ENCODE results near the gene ADAMTS20. TPM values are rescaled to one million over a fixed set of nuclear protein-coding genes. Genes with fewer than 3 reads are reported as not detected.

The ADAMTS20 gene
- total RNA-seq, 1 donor from 2014 or later: not detected

- Mint-ChIP-seq H3K27ac (no peak overlapping the region), H3K9me3 (peaks cover 4% of the 10 kb centered on the region), H3K4me1 (ENCODE audit: low read depth) (peaks cover 8% of the 10 kb centered on the region), H3K27me3 (ENCODE audit: insufficient read depth) (no peaks in the 10 kb centered on the region), H3K4me3 (no peak overlapping the region), H3K36me3 (ENCODE audit: low read depth) (no peaks in the 10 kb centered on the region)
- DNase-seq (ENCODE audit: low spot score): no peak
- intact Hi-C loops (cut with micrococcal nuclease): loop anchor here (5.0 kb wide), 1 partner anchor 857 kb away; no protein-coding TSS in a partner anchor
Observed at GRCh38 chr12:43338848-43339526, 213.0 kb downstream of the ADAMTS20 start.

DNA sequence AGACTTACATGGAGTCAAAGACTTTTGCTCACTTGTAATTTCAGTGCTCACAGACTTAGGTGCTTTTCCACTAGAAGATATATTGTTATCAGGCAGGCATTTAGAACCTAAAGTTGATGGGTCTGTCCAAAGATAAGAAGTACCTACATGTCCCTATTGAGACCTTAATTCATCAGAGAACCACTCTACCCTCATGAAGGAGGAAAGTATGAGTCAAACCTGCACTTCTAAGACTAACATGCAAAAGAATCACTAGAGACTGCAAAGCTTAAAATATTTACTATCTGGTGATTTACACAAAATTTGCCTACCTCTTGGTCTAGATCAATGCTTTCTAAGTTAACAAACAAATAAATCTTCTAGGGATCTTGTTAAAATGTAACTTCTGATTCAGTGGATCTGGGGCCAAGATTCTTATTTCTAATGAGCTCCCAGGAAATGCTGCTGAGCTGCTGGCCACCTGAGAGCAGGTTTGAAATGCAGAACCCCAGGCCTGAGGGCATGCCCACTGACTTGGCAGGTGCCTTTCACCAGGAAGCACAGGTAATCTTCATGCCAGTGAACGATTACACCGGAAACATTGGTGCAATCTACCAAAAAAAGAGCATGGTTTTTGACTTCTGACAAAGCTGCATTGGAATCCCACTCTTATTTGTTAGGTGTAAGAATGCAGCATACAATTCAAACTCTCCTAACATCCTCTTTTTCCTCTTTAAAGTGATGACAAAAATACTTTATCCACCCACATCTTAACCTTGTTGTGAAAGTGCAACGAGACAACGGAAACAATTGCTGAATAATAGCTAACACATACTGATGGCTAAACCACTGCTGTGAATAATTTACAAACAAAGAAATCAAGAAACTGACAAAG is 214.2 kb downstream of the ADAMTS20 start:
- Mint-ChIP-seq H3K4me3 (no peak overlapping the region), H3K9me3 (no peaks in the 10 kb centered on the region), H3K27ac (no peak overlapping the region), H3K36me3 (ENCODE audit: low read depth) (no peaks in the 10 kb centered on the region), H3K4me1 (ENCODE audit: low read depth) (peaks cover 8% of the 10 kb centered on the region), H3K27me3 (ENCODE audit: insufficient read depth) (no peaks in the 10 kb centered on the region)
- DNase-seq (ENCODE audit: low spot score): no peak
- intact Hi-C loops (cut with micrococcal nuclease): loop anchor here (5.0 kb wide), 1 partner anchor 856 kb away; no protein-coding TSS in a partner anchor

GRCh38 chr12:43336962-43337555 is 214.9 kb downstream of the ADAMTS20 start:
- no peak for DNase-seq (ENCODE audit: low spot score)
- intact Hi-C loops (cut with micrococcal nuclease): loop anchor here (5.0 kb wide), 1 partner anchor 855 kb away; no protein-coding TSS in a partner anchor
- H3K4me3 Mint-ChIP-seq: no peak overlapping the region
- no peak overlapping the region for H3K27ac Mint-ChIP-seq
- H3K36me3 Mint-ChIP-seq (ENCODE audit: low read depth): no peaks in the 10 kb centered on the region
- H3K9me3 Mint-ChIP-seq: no peaks in the 10 kb centered on the region
- H3K4me1 Mint-ChIP-seq (ENCODE audit: low read depth): peaks cover 8% of the 10 kb centered on the region
- H3K27me3 Mint-ChIP-seq (ENCODE audit: insufficient read depth): no peaks in the 10 kb centered on the region

DNA sequence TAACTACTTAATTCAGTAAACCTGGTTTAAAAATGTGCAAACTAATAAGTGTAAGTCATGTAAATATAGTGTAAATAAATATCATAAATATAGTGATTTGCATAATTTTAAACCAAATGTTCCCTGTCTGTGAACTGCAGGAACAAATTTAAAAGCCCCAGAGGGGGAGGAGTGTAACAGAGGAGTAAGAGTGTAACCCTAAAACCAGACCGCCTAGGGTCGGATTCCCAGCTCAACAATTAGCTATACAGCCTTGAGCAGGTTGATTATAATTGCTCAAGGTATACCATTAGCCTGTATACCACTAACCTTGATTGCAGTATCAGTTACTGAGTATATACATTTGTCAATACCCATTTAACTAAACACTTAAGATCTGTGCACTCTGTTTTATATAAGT is 218.4 kb downstream of the ADAMTS20 start:
- H3K27ac Mint-ChIP-seq: no peak overlapping the region
- intact Hi-C loops (cut with micrococcal nuclease): no loop called here
- H3K36me3 Mint-ChIP-seq (ENCODE audit: low read depth): no peaks in the 10 kb centered on the region
- H3K27me3 Mint-ChIP-seq (ENCODE audit: insufficient read depth): no peaks in the 10 kb centered on the region
- H3K4me1 Mint-ChIP-seq (ENCODE audit: low read depth): peaks cover 4% of the 10 kb centered on the region
- no peaks in the 10 kb centered on the region for H3K9me3 Mint-ChIP-seq
- H3K4me3 Mint-ChIP-seq: no peak overlapping the region
- DNase-seq (ENCODE audit: low spot score): no peak

DNA sequence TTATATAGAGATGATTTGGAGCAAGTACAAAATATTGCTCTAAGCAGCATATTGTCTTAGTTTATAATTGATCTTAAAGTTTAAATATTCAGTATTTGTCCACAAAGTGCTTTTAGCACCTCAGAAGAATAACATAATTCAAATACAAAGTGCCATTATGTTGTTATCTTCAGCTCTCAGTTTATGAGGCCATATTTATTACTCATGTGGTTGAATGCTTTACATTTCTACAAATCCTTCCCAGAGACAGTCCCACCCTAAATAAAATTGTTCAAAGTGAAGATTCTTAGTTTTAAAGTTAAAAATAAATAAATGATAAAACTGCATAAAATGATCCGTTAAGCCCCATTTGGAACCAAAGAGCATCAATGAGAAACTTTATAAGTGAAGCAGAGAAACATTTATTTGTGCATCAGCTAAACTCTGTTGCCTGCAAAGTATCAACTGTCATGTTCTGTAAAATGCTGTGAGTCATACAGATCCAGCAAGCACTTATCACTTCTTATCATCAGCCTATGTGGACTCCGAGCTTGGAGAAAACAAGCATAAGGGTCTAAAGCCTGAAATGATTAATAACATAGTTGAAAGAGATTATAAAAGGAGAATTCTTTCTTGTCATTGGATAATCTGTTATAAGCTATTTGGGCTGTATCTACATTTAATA is 218.9 kb downstream of the ADAMTS20 start:
- Mint-ChIP-seq H3K9me3 (no peaks in the 10 kb centered on the region), H3K27ac (no peak overlapping the region)

GRCh38 chr12:43331935-43332334 is 220.1 kb downstream of the ADAMTS20 start:
- intact Hi-C loops (cut with micrococcal nuclease): no loop called here
- H3K4me1 Mint-ChIP-seq (ENCODE audit: low read depth): no peaks in the 10 kb centered on the region

More for the DNA sequence above, 218.9 kb downstream of the ADAMTS20 start:
- intact Hi-C loops (cut with micrococcal nuclease): no loop called here
- DNase-seq (ENCODE audit: low spot score): no peak
- H3K4me1 Mint-ChIP-seq (ENCODE audit: low read depth): no peaks in the 10 kb centered on the region
- no peaks in the 10 kb centered on the region for H3K36me3 Mint-ChIP-seq (ENCODE audit: low read depth)
- no peaks in the 10 kb centered on the region for H3K27me3 Mint-ChIP-seq (ENCODE audit: insufficient read depth)
- H3K4me3 Mint-ChIP-seq: no peak overlapping the region

GRCh38 chr12:43329375-43329774 is 222.6 kb downstream of the ADAMTS20 start:
- H3K4me3 Mint-ChIP-seq: no peak overlapping the region
- H3K27ac Mint-ChIP-seq: no peak overlapping the region
- no peaks in the 10 kb centered on the region for H3K36me3 Mint-ChIP-seq (ENCODE audit: low read depth)
- peaks cover 7% of the 10 kb centered on the region for H3K9me3 Mint-ChIP-seq
- intact Hi-C loops (cut with micrococcal nuclease): no loop called here
- H3K27me3 Mint-ChIP-seq (ENCODE audit: insufficient read depth): no peaks in the 10 kb centered on the region
- DNase-seq (ENCODE audit: low spot score): no peak
- H3K4me1 Mint-ChIP-seq (ENCODE audit: low read depth): no peaks in the 10 kb centered on the region

More at GRCh38 chr12:43331935-43332334, 220.1 kb downstream of the ADAMTS20 start:
- H3K9me3 Mint-ChIP-seq: no peaks in the 10 kb centered on the region
- no peaks in the 10 kb centered on the region for H3K27me3 Mint-ChIP-seq (ENCODE audit: insufficient read depth)
- H3K27ac Mint-ChIP-seq: no peak overlapping the region
- no peak for DNase-seq (ENCODE audit: low spot score)
- no peak overlapping the region for H3K4me3 Mint-ChIP-seq
- no peaks in the 10 kb centered on the region for H3K36me3 Mint-ChIP-seq (ENCODE audit: low read depth)

DNA sequence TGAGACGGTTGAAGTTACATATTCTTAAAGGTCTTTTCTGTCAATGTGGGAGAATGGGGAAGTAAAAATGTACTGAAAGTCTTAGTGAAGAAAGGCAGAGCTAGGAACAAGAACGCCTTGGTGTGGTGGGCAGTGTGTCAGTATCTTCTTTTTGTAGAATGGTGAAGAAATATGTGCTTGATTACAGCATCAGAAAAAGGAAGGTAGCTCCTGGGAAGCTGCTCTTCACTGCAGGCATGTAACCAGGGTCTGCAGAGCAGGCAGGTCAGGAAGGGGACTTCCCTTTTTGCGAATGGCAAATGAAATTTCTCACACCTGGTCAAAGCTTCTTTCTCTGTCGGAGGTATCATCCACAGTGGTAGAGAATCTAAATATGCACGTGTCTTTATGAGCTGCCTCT is 226.2 kb downstream of the ADAMTS20 start:
- DNase-seq (ENCODE audit: low spot score): no peak
- intact Hi-C loops (cut with micrococcal nuclease): no loop called here
- H3K4me1 Mint-ChIP-seq (ENCODE audit: low read depth): no peaks in the 10 kb centered on the region
- H3K4me3 Mint-ChIP-seq: no peak overlapping the region
- H3K9me3 Mint-ChIP-seq: peaks cover 7% of the 10 kb centered on the region
- H3K27me3 Mint-ChIP-seq (ENCODE audit: insufficient read depth): no peaks in the 10 kb centered on the region
- no peak overlapping the region for H3K27ac Mint-ChIP-seq
- no peaks in the 10 kb centered on the region for H3K36me3 Mint-ChIP-seq (ENCODE audit: low read depth)

DNA sequence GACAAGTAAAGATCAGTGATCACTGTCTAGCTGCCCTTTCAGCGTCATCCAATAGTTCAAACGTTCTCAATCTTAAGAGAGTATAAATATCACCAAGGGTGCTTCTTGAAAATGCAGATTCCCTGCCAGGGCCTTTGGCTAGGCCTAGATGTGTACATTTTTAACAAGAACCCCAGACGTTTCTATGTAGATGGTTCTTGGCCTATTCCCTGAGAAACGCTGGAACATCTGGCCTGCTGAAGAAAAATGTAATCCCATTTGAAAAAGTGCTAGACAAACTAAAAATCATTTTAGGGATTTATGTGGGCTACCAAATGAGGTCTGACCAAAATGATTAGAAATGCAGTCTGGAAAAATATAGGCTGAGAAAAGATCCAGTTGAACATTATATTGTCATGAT is 231.7 kb downstream of the ADAMTS20 start:
- Mint-ChIP-seq H3K9me3 (peaks cover 3% of the 10 kb centered on the region), H3K4me1 (ENCODE audit: low read depth) (no peaks in the 10 kb centered on the region), H3K36me3 (ENCODE audit: low read depth) (no peaks in the 10 kb centered on the region), H3K4me3 (no peak overlapping the region), H3K27me3 (ENCODE audit: insufficient read depth) (no peaks in the 10 kb centered on the region), H3K27ac (no peak overlapping the region)
- DNase-seq (ENCODE audit: low spot score): no peak
- intact Hi-C loops (cut with micrococcal nuclease): no loop called here

GRCh38 chr12:43318021-43318420 is 234.0 kb downstream of the ADAMTS20 start:
- Mint-ChIP-seq H3K27me3 (ENCODE audit: insufficient read depth) (no peaks in the 10 kb centered on the region), H3K4me1 (ENCODE audit: low read depth) (no peaks in the 10 kb centered on the region), H3K27ac (no peak overlapping the region), H3K36me3 (ENCODE audit: low read depth) (no peaks in the 10 kb centered on the region), H3K4me3 (no peak overlapping the region), H3K9me3 (no peaks in the 10 kb centered on the region)
- DNase-seq (ENCODE audit: low spot score): no peak
- intact Hi-C loops (cut with micrococcal nuclease): no loop called here

DNA sequence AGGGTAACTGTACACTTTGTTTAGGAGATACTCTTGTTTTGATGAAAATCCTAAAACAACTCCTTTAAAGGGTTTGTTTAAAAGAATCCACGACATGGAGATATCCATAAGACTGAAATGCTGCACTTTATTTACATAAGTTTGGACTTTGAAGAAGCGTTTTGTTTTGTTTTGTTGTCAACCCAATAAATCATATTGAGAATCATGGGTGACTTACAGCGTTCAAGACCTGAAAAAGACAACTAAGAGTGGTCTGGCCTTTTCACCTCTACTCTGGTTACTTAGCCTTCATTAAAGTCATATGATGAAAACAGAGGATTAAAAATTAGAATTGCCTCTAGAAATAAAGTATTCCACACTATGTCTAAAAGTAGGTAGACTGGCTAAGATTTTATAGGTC is 234.8 kb downstream of the ADAMTS20 start:
- no peaks in the 10 kb centered on the region for H3K4me1 Mint-ChIP-seq (ENCODE audit: low read depth)
- H3K27ac Mint-ChIP-seq: no peak overlapping the region
- H3K4me3 Mint-ChIP-seq: no peak overlapping the region
- intact Hi-C loops (cut with micrococcal nuclease): no loop called here
- no peaks in the 10 kb centered on the region for H3K27me3 Mint-ChIP-seq (ENCODE audit: insufficient read depth)
- H3K36me3 Mint-ChIP-seq (ENCODE audit: low read depth): no peaks in the 10 kb centered on the region
- DNase-seq (ENCODE audit: low spot score): no peak
- H3K9me3 Mint-ChIP-seq: no peaks in the 10 kb centered on the region

GRCh38 chr12:43316520-43316919 is 235.5 kb downstream of the ADAMTS20 start:
- Mint-ChIP-seq H3K36me3 (ENCODE audit: low read depth) (no peaks in the 10 kb centered on the region), H3K27me3 (ENCODE audit: insufficient read depth) (no peaks in the 10 kb centered on the region), H3K4me1 (ENCODE audit: low read depth) (no peaks in the 10 kb centered on the region), H3K9me3 (no peaks in the 10 kb centered on the region), H3K27ac (no peak overlapping the region), H3K4me3 (no peak overlapping the region)
- intact Hi-C loops (cut with micrococcal nuclease): no loop called here
- DNase-seq (ENCODE audit: low spot score): no peak

Data from activated T-helper 1 cell treated with anti-CD3 and anti-CD28 coated beads, Interleukin-12 subunit alpha, Interleukin-12 subunit beta, Interleukin-2, Interleukin-4 antibody, amounts not matched to agents 30 ng/mL and 10 ng/mL and 1 ng/mL, durations not matched to agents 14 hours and 24 hours and 36 hours (primary cell).